A172 (cell line): Measurements from ENCODE around the gene ZNF850. TPM values are rescaled to one million over a fixed set of nuclear protein-coding genes. Genes with fewer than 3 reads are reported as not detected.

ENCODE experiments used
- DNase-seq: peaks from one replicate; pipeline ENCODE4 v3.0.0-alpha.2; 2015; ENCODE audit warnings: low spot score
- total RNA-seq: library from RNA; depleted of rRNA; stranded (reverse); fragments of >200 nt; shearing (Covaris generic); gene quantifications from 2 replicates; pipeline ENCODE4 v1.2.3, GENCODE V29; 2014; rRNA removed

Gene ZNF850
- total RNA-seq, 1 experiment from 2014 or later, result 8.4 TPM

GRCh38 chr19:36688058-36688457, 84.5 kb downstream of the ZNF850 start:
- no peak for DNase-seq

DNA sequence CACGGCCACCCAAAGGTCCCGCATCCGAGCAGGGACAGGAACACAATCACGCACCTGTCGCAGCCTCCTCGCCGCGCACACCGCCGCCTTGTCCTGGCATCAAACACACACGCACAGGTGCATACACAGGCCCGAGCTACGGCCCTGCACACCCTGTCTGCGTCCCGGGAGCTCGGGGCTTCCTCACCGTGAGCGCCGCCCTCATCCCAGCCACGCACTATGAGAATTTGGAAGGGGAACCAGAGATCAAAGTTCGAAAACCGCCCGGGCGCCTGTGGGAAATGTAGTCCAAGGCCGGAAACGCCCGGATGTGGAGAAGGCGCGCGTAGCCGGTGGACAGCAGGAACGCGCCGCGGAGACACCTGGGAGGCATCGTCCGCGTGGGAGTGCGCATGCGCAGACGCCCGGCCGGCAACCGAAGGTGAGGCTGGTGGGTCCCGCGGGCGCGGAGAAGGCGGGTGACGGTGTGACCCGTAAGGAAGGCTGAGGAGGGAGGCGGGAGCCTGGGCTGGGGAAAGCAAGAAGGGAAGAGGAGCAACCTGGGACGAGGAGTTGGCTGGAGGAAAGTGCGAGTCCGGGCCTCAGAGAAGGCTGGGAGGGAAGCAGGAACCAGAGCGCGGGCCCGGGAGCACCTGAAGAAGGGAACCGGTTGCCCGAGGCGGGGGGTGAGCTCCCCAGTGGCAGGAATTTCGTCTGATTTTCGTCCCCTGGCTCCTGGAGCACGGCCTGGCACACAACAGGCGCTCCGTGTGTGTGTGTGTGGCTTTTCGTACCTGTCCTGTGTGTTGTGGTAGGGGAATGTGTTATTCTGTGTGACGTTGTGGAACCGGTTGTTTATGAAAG, 85.2 kb downstream of the ZNF850 start, which contains the start of gene ZNF567:
Gene ZNF567, plus strand, starts transcription at position 399 of the 843 bp plus-strand sequence. CDS start 7,256 bp downstream, outside the sequence.
- peak; percentile 94 for DNase-seq

GRCh38 chr19:36686365-36687213, 86.0 kb downstream of the ZNF850 start:
- peak; percentile 7 for DNase-seq

- no peak for DNase-seq
Measured at GRCh38 chr19:36685835-36686234, 86.8 kb downstream of the ZNF850 start.

- DNase-seq, result no peak
Measured at GRCh38 chr19:36679455-36679854, 93.2 kb downstream of the ZNF850 start.

DNA sequence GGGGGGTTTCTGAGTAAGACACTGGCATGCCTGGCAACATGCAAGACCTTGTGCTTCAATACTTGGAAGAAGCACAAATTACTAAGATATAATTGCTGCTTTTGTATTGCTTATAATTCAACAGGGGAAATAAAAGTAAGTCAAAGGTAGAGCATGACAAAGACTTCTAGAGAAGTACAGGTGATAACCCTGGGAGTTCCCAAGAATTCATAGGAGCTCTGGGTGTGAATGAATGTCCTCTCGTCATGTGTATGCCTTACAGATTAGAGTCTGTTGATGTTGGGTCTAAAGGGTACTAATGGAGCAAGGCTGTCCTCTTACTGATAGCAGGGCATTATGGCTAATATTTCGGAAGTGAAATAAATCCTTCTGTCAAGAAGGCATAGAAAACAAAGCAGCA, 98.4 kb downstream of the ZNF850 start:
- no peak for DNase-seq

- DNase-seq, result no peak
Measured at GRCh38 chr19:36672368-36672767, 100.2 kb downstream of the ZNF850 start.

- no peak for DNase-seq
Measured at GRCh38 chr19:36668646-36669045, 104.0 kb downstream of the ZNF850 start.

- DNase-seq, result no peak
Measured at GRCh38 chr19:36665832-36666231, 106.8 kb downstream of the ZNF850 start.

Other genes starting within 250 kb of the ZNF850 start
- 18.6 and 22.5 TPM in 2 replicates for gene ZNF260, start 244.5 kb downstream of the ZNF850 start, total RNA-seq
- gene ZNF529, start 199.5 kb downstream of the ZNF850 start, total RNA-seq, result 6.8 and 7.7 TPM in 2 replicates
- gene ZNF382, start 167.5 kb downstream of the ZNF850 start, total RNA-seq, result 5.1 and 10.0 TPM in 2 replicates
- 13.4 and 14.6 TPM in 2 replicates for gene ZNF461, start 106.0 kb downstream of the ZNF850 start, total RNA-seq
- gene ZNF567, start 85.2 kb downstream of the ZNF850 start, total RNA-seq, result 7.7 and 9.3 TPM in 2 replicates
- 0.12 and 0.57 TPM in 2 replicates for gene ZNF790, start 65.6 kb upstream of the ZNF850 start, total RNA-seq
- 4.0 and 4.3 TPM in 2 replicates for gene ZNF345, start 78.1 kb upstream of the ZNF850 start, total RNA-seq
- gene ZNF829, start 143.5 kb upstream of the ZNF850 start, total RNA-seq, result 4.3 and 5.4 TPM in 2 replicates
- 8.2 and 10.0 TPM in 2 replicates for gene ZNF568, start 143.5 kb upstream of the ZNF850 start, total RNA-seq